Naive B cell (primary cell): Measurements from ENCODE around the gene SLC39A11. TPM values are rescaled to one million over a fixed set of nuclear protein-coding genes. Genes with fewer than 3 reads are reported as not detected.

Experiments used
- ATAC-seq, 2 donors: fragments of 150-1000 bp; cut with Tn5 transposase; 2 replicates each; pipeline ENCODE4 v1.10.0; 2021; ENCODE audit warnings: low read depth in 2 of 2, mild to moderate bottlenecking in 2 of 2, moderate library complexity in 2 of 2
- DNase-seq: peaks from one replicate; pipeline ENCODE4 v3.0.0; 2022
- H3K27ac Mint-ChIP-seq, 6 donors: one replicate each; pipeline ENCODE4 v1.8.0; 2020 to 2022; ENCODE audit warnings: mild to moderate bottlenecking in 6 of 6, mixed read lengths in 6 of 6, moderate library complexity in 5 of 6, inconsistent platforms in 2 of 6
- H3K27me3 Mint-ChIP-seq, 3 donors: one replicate each; pipeline ENCODE4 v1.8.0; 2021 to 2022; ENCODE audit warnings: mixed read lengths in 3 of 3, mild to moderate bottlenecking in 1 of 3
- H3K36me3 Mint-ChIP-seq, 2 donors: one replicate each; pipeline ENCODE4 v1.8.0; 2020 to 2022; ENCODE audit warnings: mixed read lengths in 2 of 2, inconsistent platforms in 1 of 2, mild to moderate bottlenecking in 1 of 2
- H3K4me1 Mint-ChIP-seq, 3 donors: one replicate each; pipeline ENCODE4 v1.8.0; 2020 to 2022; ENCODE audit warnings: mixed read lengths in 3 of 3, inconsistent platforms in 1 of 3, mild to moderate bottlenecking in 1 of 3, moderate library complexity in 1 of 3
- H3K4me3 Mint-ChIP-seq, 8 donors: one replicate each; pipeline ENCODE4 v1.8.0; 2020 to 2022; ENCODE audit warnings: mild to moderate bottlenecking in 8 of 8, mixed read lengths in 8 of 8, moderate library complexity in 8 of 8, inconsistent platforms in 2 of 8
- H3K9me3 Mint-ChIP-seq, 7 donors: one replicate each; pipeline ENCODE4 v1.8.0; 2020 to 2022; ENCODE audit warnings: mixed read lengths in 7 of 7, mild to moderate bottlenecking in 5 of 7, inconsistent platforms in 2 of 7, moderate library complexity in 1 of 7
- polyA plus RNA-seq, 6 donors: library from polyadenylated mRNA; unstranded; fragments of 300-500 nt; fragmentation: Illumina TruSeq; gene quantifications; one replicate each; pipeline ENCODE4 v1.2.3, GENCODE V29; 2021; ENCODE audit warnings: low read depth in 6 of 6

SLC39A11 gene
- polyA plus RNA-seq, 6 donors from 2014 or later, result 8.5 to 15.2 (median 12.1) TPM

GRCh38 chr17:72602517-72603419 lies 489.7 kb downstream of the SLC39A11 start:
- no peak for ATAC-seq
- peaks cover 3 to 11% (median 5%) of the 10 kb centered on the region in 7 donors for H3K9me3 Mint-ChIP-seq
- DNase-seq, result no peak
- H3K36me3 Mint-ChIP-seq, result peaks cover 0 to 5% of the 10 kb centered on the region in 2 donors
- no peaks in the 10 kb centered on the region for H3K4me1 Mint-ChIP-seq
- peaks cover 31 to 40% (median 36%) of the 10 kb centered on the region in 3 donors for H3K27me3 Mint-ChIP-seq
- H3K27ac Mint-ChIP-seq, result no peak overlapping the region
- no peak overlapping the region for H3K4me3 Mint-ChIP-seq

- Mint-ChIP-seq H3K9me3 (peaks cover 0 to 11% (median 0%) of the 10 kb centered on the region in 7 donors), H3K4me1 (no peaks in the 10 kb centered on the region), H3K27ac (no peak overlapping the region), H3K36me3 (no peaks in the 10 kb centered on the region), H3K27me3 (peaks cover 40 to 51% (median 45%) of the 10 kb centered on the region in 3 donors), H3K4me3 (no peak overlapping the region)
- no peak for DNase-seq
- ATAC-seq, result no peak
Measured at GRCh38 chr17:72600934-72601333, 491.6 kb downstream of the SLC39A11 start.

- Mint-ChIP-seq H3K4me3 (no peak overlapping the region), H3K36me3 (no peaks in the 10 kb centered on the region), H3K4me1 (no peaks in the 10 kb centered on the region), H3K27me3 (peaks cover 44 to 53% (median 46%) of the 10 kb centered on the region in 3 donors), H3K9me3 (peaks cover 0 to 7% (median 0%) of the 10 kb centered on the region in 7 donors), H3K27ac (no peak overlapping the region)
- DNase-seq, result no peak
- ATAC-seq, result no peak
Measured at GRCh38 chr17:72599891-72600290, 492.6 kb downstream of the SLC39A11 start.

GRCh38 chr17:72598695-72599094 lies 493.8 kb downstream of the SLC39A11 start:
- Mint-ChIP-seq H3K4me3 (no peak overlapping the region), H3K36me3 (no peaks in the 10 kb centered on the region), H3K9me3 (peaks cover 0 to 7% (median 0%) of the 10 kb centered on the region in 7 donors), H3K4me1 (no peaks in the 10 kb centered on the region), H3K27me3 (peaks cover 45 to 63% (median 52%) of the 10 kb centered on the region in 3 donors), H3K27ac (no peak overlapping the region)
- ATAC-seq, result no peak
- no peak for DNase-seq

DNA sequence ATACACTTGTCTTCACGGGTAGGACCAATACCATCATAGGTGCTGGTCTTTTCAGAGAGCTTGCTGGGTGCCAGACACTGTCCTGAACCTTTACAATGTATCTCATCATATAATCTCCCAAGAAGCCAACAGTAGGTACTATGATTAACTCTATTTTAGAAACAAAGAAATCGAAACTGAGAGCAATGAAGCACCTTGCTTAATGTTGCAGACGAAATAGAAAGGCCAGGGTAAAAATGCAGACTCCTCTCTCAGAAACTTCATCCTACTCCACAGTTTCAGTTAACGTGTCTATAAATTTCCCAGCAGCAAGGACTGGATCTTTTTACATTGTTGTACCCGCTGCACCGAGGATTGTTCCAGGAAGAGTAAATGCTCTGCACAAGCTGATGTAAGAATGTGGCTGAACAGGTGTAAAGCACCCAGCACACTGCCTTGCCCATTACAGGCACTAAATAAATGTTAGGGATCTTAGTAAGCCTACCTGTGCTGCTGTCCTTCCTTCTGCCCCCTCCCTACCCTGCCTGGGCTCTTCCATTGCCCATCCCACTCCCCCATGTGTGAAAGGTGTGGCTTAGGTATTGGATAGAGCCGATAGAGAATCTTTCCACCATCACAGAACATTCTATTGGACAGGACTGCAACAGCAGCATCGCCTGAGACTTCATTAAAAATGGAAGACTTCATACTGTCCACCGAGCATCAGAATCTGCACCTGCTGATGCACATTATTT lies 495.0 kb downstream of the SLC39A11 start:
- no peak overlapping the region for H3K27ac Mint-ChIP-seq
- DNase-seq, result no peak
- peaks cover 0 to 1% (median under 1%) of the 10 kb centered on the region in 3 donors for H3K4me1 Mint-ChIP-seq
- peaks cover 52 to 61% (median 55%) of the 10 kb centered on the region in 3 donors for H3K27me3 Mint-ChIP-seq
- peaks cover 0 to 7% (median 0%) of the 10 kb centered on the region in 7 donors for H3K9me3 Mint-ChIP-seq
- no peaks in the 10 kb centered on the region for H3K36me3 Mint-ChIP-seq
- ATAC-seq, result no peak
- H3K4me3 Mint-ChIP-seq, result no peak overlapping the region

Other genes starting within 250 kb of the SLC39A11 start
- under 1 TPM in 1 of 6 donors, not detected in 5; 0.08 TPM for gene SSTR2, start 72.3 kb upstream of the SLC39A11 start, polyA plus RNA-seq
- gene COG1, start 100.4 kb upstream of the SLC39A11 start, polyA plus RNA-seq, result 10 to 100 TPM in 4 of 6 donors, 1 to 10 TPM in 2; 3.9 to 19.9 (median 14.9) TPM
- not detected for gene CPSF4L, start 169.2 kb upstream of the SLC39A11 start, polyA plus RNA-seq
- gene CDC42EP4, start 219.3 kb upstream of the SLC39A11 start, polyA plus RNA-seq, result under 1 TPM in 4 of 6 donors, not detected in 2; 0.09 to 0.21 (median 0.12) TPM